ENCODE results near the gene DARS1.

GRCh38 chr2:135935914-135936313 is 49.5 kb downstream of the DARS1 start:
- TF ChIP-seq CTCF (conservative IDR thresholded peaks at IDR 0.05; ENCODE audit: low read length) (no peak), EZH2phosphoT487 (IDR thresholded peaks at IDR 0.05; ENCODE audit: borderline replicate concordance) (no peak)
